Adrenal gland (tissue), 12 donors: Measurements from ENCODE around the gene PTPRD. TPM values are rescaled to one million over a fixed set of nuclear protein-coding genes. Genes with fewer than 3 reads are reported as not detected.

Source experiments
- DNase-seq, 7 donors: peaks; one replicate each; pipeline ENCODE4 v3.0.0-alpha.2; 2019 to 2020
- H3K27ac ChIP-seq, 5 donors: fragments of 200-600 bp; sonication (generic) in 4 of 5; 1 replicate in 3 of 5; 2 replicates in 2 of 5; pipeline versions ENCODE4 v1.5.1 to v1.8.0; 2016 to 2020; ENCODE audit warnings: mild to moderate bottlenecking in 1 of 5
- H3K27me3 ChIP-seq: fragments of 200-600 bp; 2 replicates; pipeline ENCODE4 v1.8.0; 2021
- H3K36me3 ChIP-seq, 2 donors: fragments of 200-600 bp; replicated peaks in 1 of 2; 1 replicate in 1 of 2; 2 replicates in 1 of 2; pipeline versions ENCODE4 v1.5.1 to v1.8.0; 2018 to 2022
- H3K4me1 ChIP-seq, 2 donors: fragments of 200-600 bp; replicated peaks in 1 of 2; 1 replicate in 1 of 2; 2 replicates in 1 of 2; pipeline versions ENCODE4 v1.5.1 to v1.8.0; 2018 to 2021
- H3K4me3 ChIP-seq, 4 donors: fragments of 200-600 bp; sonication (generic) in 3 of 4; one replicate each; pipeline ENCODE4 v1.5.1; 2016 to 2018
- H3K9me3 ChIP-seq, 3 donors: fragments of 200-600 bp; sonication (generic) in 1 of 3; replicated peaks in 1 of 3; 1 replicate in 2 of 3; 2 replicates in 1 of 3; pipeline versions ENCODE4 v1.5.1 to v1.8.0; 2016 to 2021
- POLR2A ChIP-seq, 2 donors: fragments of 450-650 bp; IDR thresholded peaks; one replicate each; pipeline ENCODE4 v1.6.1; 2017; ENCODE audit warnings: antibody characterized with exemption in 2 of 2, mild to moderate bottlenecking in 2 of 2, moderate library complexity in 1 of 2
- WGBS, 4 donors: extraction: QIAGEN DNeasy Blood & Tissue Kit in 2 of 4; methylation state at CpG; one replicate each; pipeline versions ENCODE4 v1.1.5 to v1.1.7; 2013 to 2017; 5-methylcytosine and 5-hydroxymethylcytosine counted together
- intact Hi-C, 2 donors: fragments of 100-400 bp; cut with DNase I; formaldehyde crosslinking; loops; one replicate each; pipeline versions ENCODE4 v1.14.1 to v1.15.0; 2022 to 2023
- polyA plus RNA-seq, 3 donors: library from polyadenylated mRNA; stranded (reverse); fragments of 200-250 nt in 2 of 3; fragments of 350-450 nt in 1 of 3; fragmentation: Illumina TruSeq in 1 of 3; extraction: RNeasy Lipid Tissue Mini Kit (QIAGEN cat#74804) in 1 of 3; gene quantifications; one replicate each; pipeline ENCODE4 v1.2.3, GENCODE V29; 2013 to 2014
- total RNA-seq, 9 donors: library from RNA; depleted of rRNA in 4 of 9; stranded (reverse); fragments of >200 nt in 4 of 9; fragments of 120-200 nt in 1 of 9; fragmentation: NEBNext Ultra II Directional in 1 of 9; extraction: Animal tissue kit (Norgen Biotek cat#: 25700) in 1 of 9; gene quantifications; one replicate each; pipeline versions ENCODE4 v1.1.0 to v1.2.4, GENCODE V29; 2013 to 2023
- TF ChIP-seq, protein P1 (sequence below), 6 experiments: fragments of 450-650 bp in 4 of 6; fragments of 200-600 bp in 2 of 6; sonication (generic) in 1 of 6; IDR thresholded peaks; 1 replicate in 5 of 6; 2 replicates in 1 of 6; pipeline versions ENCODE4 v1.5.1 to v1.8.0; 2016 to 2021; ENCODE audit warnings: antibody characterized with exemption in 6 of 6, mild to moderate bottlenecking in 2 of 6, moderate library complexity in 1 of 6
- donor health status: healthy with polysubstance abuse.
- donor health status: Bipolar disorder and iron deficiency.
- donor health status: DM: yes; HTN: yes; CAD: no.
- donor health status: DM: no; HTN: no; CAD: no.
- donor health status: DM: no; HTN: no; CAD: no.
- donor health status: DM: yes; HTN: yes; CAD: no.

Gene PTPRD
- total and polyA plus RNA-seq, 12 donors = 0.61 to 71.2 (median 4.5) TPM

DNA sequence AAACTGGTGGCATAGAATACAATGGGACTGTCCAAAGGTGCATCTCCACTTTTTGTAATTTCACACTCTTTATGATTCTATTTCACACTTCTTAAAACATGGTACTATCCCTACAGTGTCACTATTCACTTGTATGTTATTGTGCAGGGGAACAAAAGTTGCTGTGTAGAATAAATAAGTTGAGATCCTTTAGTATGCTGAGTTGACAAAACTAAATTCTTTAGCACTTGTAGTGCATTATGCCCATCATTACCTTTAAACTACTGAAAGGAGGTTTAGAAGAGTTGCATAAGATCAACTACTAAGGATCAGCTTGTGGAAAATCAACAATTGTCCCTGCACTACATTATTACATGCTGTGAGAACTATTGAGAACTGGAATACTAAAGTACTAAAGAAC lies 1380.9 kb downstream of the PTPRD start:
- Histone ChIP-seq H3K4me3 (no peak overlapping the region), H3K27me3 (no peaks in the 10 kb centered on the region), H3K27ac (no peak overlapping the region), H3K4me1 (no peaks in the 10 kb centered on the region), H3K9me3 (no peaks in the 10 kb centered on the region), H3K36me3 (no peaks in the 10 kb centered on the region)
- no peak for TF ChIP-seq POLR2A (IDR thresholded peaks at IDR 0.05)
- TF ChIP-seq, protein P1, sequence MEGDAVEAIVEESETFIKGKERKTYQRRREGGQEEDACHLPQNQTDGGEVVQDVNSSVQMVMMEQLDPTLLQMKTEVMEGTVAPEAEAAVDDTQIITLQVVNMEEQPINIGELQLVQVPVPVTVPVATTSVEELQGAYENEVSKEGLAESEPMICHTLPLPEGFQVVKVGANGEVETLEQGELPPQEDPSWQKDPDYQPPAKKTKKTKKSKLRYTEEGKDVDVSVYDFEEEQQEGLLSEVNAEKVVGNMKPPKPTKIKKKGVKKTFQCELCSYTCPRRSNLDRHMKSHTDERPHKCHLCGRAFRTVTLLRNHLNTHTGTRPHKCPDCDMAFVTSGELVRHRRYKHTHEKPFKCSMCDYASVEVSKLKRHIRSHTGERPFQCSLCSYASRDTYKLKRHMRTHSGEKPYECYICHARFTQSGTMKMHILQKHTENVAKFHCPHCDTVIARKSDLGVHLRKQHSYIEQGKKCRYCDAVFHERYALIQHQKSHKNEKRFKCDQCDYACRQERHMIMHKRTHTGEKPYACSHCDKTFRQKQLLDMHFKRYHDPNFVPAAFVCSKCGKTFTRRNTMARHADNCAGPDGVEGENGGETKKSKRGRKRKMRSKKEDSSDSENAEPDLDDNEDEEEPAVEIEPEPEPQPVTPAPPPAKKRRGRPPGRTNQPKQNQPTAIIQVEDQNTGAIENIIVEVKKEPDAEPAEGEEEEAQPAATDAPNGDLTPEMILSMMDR (IDR thresholded peaks at IDR 0.05) = no peak
- intact Hi-C loops = no loop called here
- no peak for DNase-seq

DNA sequence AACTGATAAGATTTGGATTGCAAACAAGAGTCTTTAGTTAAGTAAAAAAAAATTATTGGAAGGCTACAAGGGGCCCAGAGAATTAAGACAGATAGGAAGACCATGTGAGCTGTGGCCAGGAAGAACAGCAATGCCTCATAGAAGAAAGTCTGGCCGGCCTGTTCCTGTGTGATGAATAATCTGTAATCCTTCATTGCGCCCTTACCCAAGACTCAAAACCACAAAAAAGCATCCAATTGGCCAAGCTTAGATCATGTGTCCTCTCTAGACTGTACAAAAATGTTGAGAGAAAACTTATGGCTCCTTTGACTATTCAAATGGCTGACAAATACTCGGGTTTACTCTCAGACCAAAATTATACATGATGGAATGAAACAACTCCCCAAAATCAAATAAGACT lies 1383.5 kb downstream of the PTPRD start:
- WGBS, 4 donors = 70 to 81% (median 75%) methylated on average over 3 of the region's 3 CpGs
- no peak overlapping the region for H3K4me3 ChIP-seq
- no peak overlapping the region for H3K27ac ChIP-seq
- intact Hi-C loops = no loop called here
- no peak for DNase-seq
- H3K27me3 ChIP-seq = no peaks in the 10 kb centered on the region
- no peaks in the 10 kb centered on the region for H3K4me1 ChIP-seq
- TF ChIP-seq, protein P1 (IDR thresholded peaks at IDR 0.05) = no peak
- no peak for TF ChIP-seq POLR2A (IDR thresholded peaks at IDR 0.05)
- H3K36me3 ChIP-seq = no peaks in the 10 kb centered on the region
- no peaks in the 10 kb centered on the region for H3K9me3 ChIP-seq

DNA sequence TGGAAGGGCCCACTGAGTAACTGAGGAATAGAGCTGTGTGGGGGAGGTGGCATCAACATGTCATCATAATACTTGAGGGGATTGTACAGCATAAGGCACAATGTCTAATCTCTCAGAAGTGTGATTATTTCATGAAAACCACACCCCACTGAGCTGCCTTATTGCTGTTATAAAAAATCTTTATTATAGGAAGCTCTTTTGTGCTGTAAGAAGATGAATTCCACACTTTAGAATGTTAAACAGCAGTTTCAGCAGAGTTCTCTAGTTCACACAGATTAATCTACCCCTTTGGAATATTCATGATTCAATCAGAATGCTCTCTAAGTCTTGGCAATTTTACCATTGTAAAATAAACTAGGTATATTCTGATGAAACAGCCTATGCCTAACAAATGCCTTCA lies 1389.6 kb downstream of the PTPRD start:
- TF ChIP-seq, protein P1 (IDR thresholded peaks at IDR 0.05) = no peak
- TF ChIP-seq POLR2A (IDR thresholded peaks at IDR 0.05) = no peak
- intact Hi-C loops = no loop called here
- no peaks in the 10 kb centered on the region for H3K9me3 ChIP-seq
- H3K36me3 ChIP-seq = no peaks in the 10 kb centered on the region
- no peaks in the 10 kb centered on the region for H3K27me3 ChIP-seq
- no peak overlapping the region for H3K4me3 ChIP-seq
- H3K27ac ChIP-seq = no peak overlapping the region
- H3K4me1 ChIP-seq = no peaks in the 10 kb centered on the region
- DNase-seq = no peak

GRCh38 chr9:9222730-9223129 lies 1390.1 kb downstream of the PTPRD start:
- no peak overlapping the region for H3K4me3 ChIP-seq
- intact Hi-C loops = no loop called here
- H3K9me3 ChIP-seq = no peaks in the 10 kb centered on the region
- DNase-seq = no peak
- TF ChIP-seq, protein P1 (IDR thresholded peaks at IDR 0.05) = no peak
- TF ChIP-seq POLR2A (IDR thresholded peaks at IDR 0.05) = no peak
- no peaks in the 10 kb centered on the region for H3K4me1 ChIP-seq
- 74 to 100% (median 92%) methylated on average over 1 of the region's 1 CpG for WGBS, 4 donors
- H3K27ac ChIP-seq = no peak overlapping the region
- H3K36me3 ChIP-seq = no peaks in the 10 kb centered on the region
- H3K27me3 ChIP-seq = no peaks in the 10 kb centered on the region
